IMR-90 (cell line): ENCODE measurements around the gene ENOX2. TPM values are rescaled to one million over a fixed set of nuclear protein-coding genes. Genes with fewer than 3 reads are reported as not detected.

ENCODE experiments used
- ATAC-seq: fragments of 200-7000 bp; cut with Tn5 transposase; 2 replicates; pipeline ENCODE4 v1.9.1; 2020; ENCODE audit warnings: low read depth, mild to moderate bottlenecking, moderate library complexity
- BruUV-seq: library from RNA; stranded (reverse); fragments of 400-500 nt; replicated peaks from 2 replicates; lab custom pipeline; 2021; lab: Mats Ljungman, UMichigan
- CTCF ChIA-PET: fragments of 300-600 bp; formaldehyde crosslinking; extraction: SDS; loops from one replicate; lab custom pipeline; 2021; ENCODE audit warnings: antibody characterized with exemption; lab: Yijun Ruan, JAX
- POLR2A ChIA-PET: fragments of 300-600 bp; sonication (Branson Sonifier 250); formaldehyde crosslinking; loops from one replicate; lab custom pipeline; 2022; ENCODE audit warnings: antibody characterized with exemption; ENCODE audit not compliant: unreplicated experiment; lab: Charles Lee
- DNase-seq: peaks from one replicate; pipeline ENCODE4 v3.0.0; 2013
- H2AFZ ChIP-seq: replicated peaks from 2 replicates; pipeline ENCODE3; 2013; ENCODE audit warnings: low read length, mild to moderate bottlenecking; ENCODE audit not compliant: poor library complexity
- H2AK5ac ChIP-seq: 2 replicates; pipeline ENCODE4 v1.6.1; 2013; ENCODE audit warnings: low read depth, low read length, inconsistent platforms
- H2AK9ac ChIP-seq: replicated peaks from 2 replicates; pipeline ENCODE3; 2013; ENCODE audit warnings: mild to moderate bottlenecking, low read depth, low read length, moderate library complexity; ENCODE audit not compliant: poor library complexity
- H2BK120ac ChIP-seq: 2 replicates; pipeline ENCODE4 v1.6.1; 2013; ENCODE audit warnings: low read depth, low read length, inconsistent platforms
- H2BK15ac ChIP-seq: 3 replicates; pipeline ENCODE4 v1.6.1; 2013; ENCODE audit warnings: low read depth, low read length, inconsistent platforms
- H2BK20ac ChIP-seq: 2 replicates; pipeline ENCODE4 v1.6.1; 2013; ENCODE audit warnings: low read depth, mild to moderate bottlenecking, inconsistent platforms, low read length, moderate library complexity
- H2BK5ac ChIP-seq: 2 replicates; pipeline ENCODE4 v1.6.1; 2013; ENCODE audit warnings: mild to moderate bottlenecking, low read depth, low read length, inconsistent platforms; ENCODE audit not compliant: poor library complexity, severe bottlenecking
- H3K14ac ChIP-seq: replicated peaks from 2 replicates; pipeline ENCODE4 v1.6.1; 2013; ENCODE audit warnings: low read depth, low read length, inconsistent platforms
- H3K18ac ChIP-seq: 2 replicates; pipeline ENCODE4 v1.6.1; 2013; ENCODE audit warnings: low read depth, low read length, control low read depth
- H3K23ac ChIP-seq: 2 replicates; pipeline ENCODE4 v1.6.1; 2013; ENCODE audit warnings: low read depth, low read length, inconsistent platforms
- H3K27ac ChIP-seq: 2 replicates; pipeline ENCODE4 v1.5.1; 2013; ENCODE audit warnings: mild to moderate bottlenecking, control low read depth, low read length; ENCODE audit not compliant: insufficient read depth
- H3K27me3 ChIP-seq: 2 replicates; pipeline ENCODE4 v1.6.1; 2013; ENCODE audit warnings: low read length; ENCODE audit not compliant: control insufficient read depth, insufficient read depth
- H3K36me3 ChIP-seq: 2 replicates; pipeline ENCODE4 v1.6.1; 2013; ENCODE audit warnings: low read length, mixed read lengths; ENCODE audit not compliant: control insufficient read depth, insufficient read depth
- H3K4ac ChIP-seq: 2 replicates; pipeline ENCODE4 v1.6.1; 2013; ENCODE audit warnings: low read depth, low read length, inconsistent platforms
- H3K4me1 ChIP-seq: 2 replicates; pipeline ENCODE4 v1.6.1; 2013; ENCODE audit warnings: low read length, mixed read lengths; ENCODE audit not compliant: control insufficient read depth, insufficient read depth
- H3K4me2 ChIP-seq: 2 replicates; pipeline ENCODE4 v1.6.1; 2013; ENCODE audit warnings: low read depth, mild to moderate bottlenecking, control low read depth, low read length, moderate library complexity
- H3K4me3 ChIP-seq: 2 replicates; pipeline ENCODE4 v1.5.1; 2013; ENCODE audit warnings: low read depth, mild to moderate bottlenecking, control low read depth, low read length, moderate library complexity; ENCODE audit not compliant: insufficient read depth
- H3K56ac ChIP-seq: 2 replicates; pipeline ENCODE4 v1.6.1; 2013; ENCODE audit warnings: low read length, inconsistent platforms; ENCODE audit not compliant: insufficient read depth; ENCODE audit errors: extremely low read depth
- H3K79me1 ChIP-seq, 2 experiments: 2 replicates each; pipeline ENCODE4 v1.6.1; 2013; ENCODE audit warnings: low read length in 2 of 2, inconsistent platforms in 1 of 2, low read depth in 1 of 2
- H3K9ac ChIP-seq: 2 replicates; pipeline ENCODE4 v1.6.1; 2013; ENCODE audit warnings: low read depth, low read length, control low read depth
- H3K9me1 ChIP-seq: 2 replicates; pipeline ENCODE4 v1.6.1; 2013; ENCODE audit warnings: low read length, inconsistent platforms; ENCODE audit not compliant: insufficient read depth
- H3K9me3 ChIP-seq: 2 replicates; pipeline ENCODE4 v1.6.1; 2013; ENCODE audit warnings: low read length; ENCODE audit not compliant: control insufficient read depth, insufficient read depth
- H4K20me1 ChIP-seq: 2 replicates; pipeline ENCODE4 v1.6.1; 2013; ENCODE audit warnings: low read length, inconsistent platforms; ENCODE audit not compliant: insufficient read depth
- H4K5ac ChIP-seq: 2 replicates; pipeline ENCODE4 v1.6.1; 2013; ENCODE audit warnings: mild to moderate bottlenecking, low read depth, low read length, control low read depth
- H4K8ac ChIP-seq, 2 experiments: 2 replicates each; pipeline ENCODE4 v1.6.1; 2013; ENCODE audit warnings: low read depth in 2 of 2, low read length in 2 of 2, control low read depth in 1 of 2, inconsistent platforms in 1 of 2
- H4K91ac ChIP-seq: 2 replicates; pipeline ENCODE4 v1.6.1; 2013; ENCODE audit warnings: low read depth, low read length, inconsistent platforms; ENCODE audit not compliant: insufficient read depth
- BHLHE40 ChIP-seq: fragments of 150-350 bp; IDR thresholded peaks from 2 replicates; pipeline ENCODE4 v1.6.1; 2016; ENCODE audit warnings: mild to moderate bottlenecking, low read depth, low read length
- CEBPB ChIP-seq: IDR thresholded peaks from 2 replicates; pipeline ENCODE4 v1.6.1; 2012; ENCODE audit warnings: low read depth, low read length, improper control_type of control experiment
- CHD1 ChIP-seq: IDR thresholded peaks from 2 replicates; pipeline ENCODE4 v1.6.1; 2012; ENCODE audit warnings: low read depth, low read length, improper control_type of control experiment
- CTCF ChIP-seq: conservative IDR thresholded peaks from 2 replicates; pipeline ENCODE4 v1.5.1; 2012; ENCODE audit warnings: mild to moderate bottlenecking, low read depth, low read length, improper control_type of control experiment
- ELK1 ChIP-seq: fragments of 150-350 bp; IDR thresholded peaks from 2 replicates; pipeline ENCODE4 v1.6.1; 2016; ENCODE audit warnings: low read depth, mild to moderate bottlenecking, low read length, moderate library complexity, borderline replicate concordance
- MAZ ChIP-seq: IDR thresholded peaks from 2 replicates; pipeline ENCODE4 v1.6.1; 2012; ENCODE audit warnings: low read depth, mild to moderate bottlenecking, low read length, improper control_type of control experiment, moderate library complexity, borderline replicate concordance
- MXI1 ChIP-seq: IDR thresholded peaks from 2 replicates; pipeline ENCODE4 v1.6.1; 2012; ENCODE audit warnings: low read depth, mild to moderate bottlenecking, low read length, moderate library complexity, borderline replicate concordance
- RFX5 ChIP-seq: IDR thresholded peaks from 2 replicates; pipeline ENCODE4 v1.8.0; 2012; ENCODE audit warnings: low read depth, mild to moderate bottlenecking, low read length, moderate library complexity
- WGBS, 2 experiments: methylation state at CpG; one replicate each; pipeline versions ENCODE4 v1.1.5 to v1.1.7; 2013; ENCODE audit warnings: missing lambda C conversion rate in 2 of 2; ENCODE audit not compliant: insufficient read length in 1 of 2; ENCODE audit errors: extremely low coverage in 2 of 2; 5-methylcytosine and 5-hydroxymethylcytosine counted together
- dilution Hi-C: fragments of 300-500 bp; cut with HindIII; formaldehyde crosslinking; loops from one replicate; pipeline ENCODE4 v1.14.3; 2018; ENCODE audit warnings: low sequenced_read_pairs; ENCODE audit not compliant: unreplicated experiment
- in situ Hi-C: fragments of 300-500 bp; cut with MboI; formaldehyde crosslinking; loops from 3 replicates; pipeline ENCODE4 v1.14.3; 2019; ENCODE audit warnings: low sequenced_read_pairs, inconsistent platforms, mixed read lengths
- intact Hi-C: fragments of 100-400 bp; cut with micrococcal nuclease; formaldehyde crosslinking; loops from 2 replicates; pipeline ENCODE4 v1.10.0; 2022
- polyA plus RNA-seq, 3 experiments: library from polyadenylated mRNA; depleted of rRNA; stranded (reverse); fragments of >200 nt; gene quantifications; 2 replicates each; pipeline ENCODE4 v1.2.3, GENCODE V29; 2012; ENCODE audit warnings: low replicate concordance in 1 of 3
- total RNA-seq: library from RNA; depleted of rRNA; stranded (reverse); fragments of >200 nt; gene quantifications from 2 replicates; pipeline ENCODE4 v1.2.3, GENCODE V29; 2012

The ENOX2 gene
- total and polyA plus RNA-seq, 2 of the 4 experiments (the other 2 are of a cell fraction) = 6.3 to 11.8 TPM

GRCh38 chrX:130885996-130886395 lies 17.0 kb downstream of the ENOX2 start:
- Histone ChIP-seq H3K4me1 (no peaks in the 10 kb centered on the region), H3K18ac (no peak overlapping the region), H2BK5ac (no peak overlapping the region), H3K79me1 (no peaks in the 10 kb centered on the region), H3K27me3 (no peaks in the 10 kb centered on the region; the same call in 1 of the 2 replicates), H2AK9ac (no peak overlapping the region), H4K91ac (no peak overlapping the region), H3K14ac (no peak overlapping the region), H3K9me3 (no peaks in the 10 kb centered on the region), H2BK20ac (no peak overlapping the region), H2AK5ac (no peak overlapping the region), H3K36me3 (no peaks in the 10 kb centered on the region), H3K4ac (no peak overlapping the region), H3K27ac (no peak overlapping the region), H4K20me1 (no peaks in the 10 kb centered on the region), H3K4me3 (no peak overlapping the region), H3K56ac (no peak overlapping the region), H3K4me2 (no peak overlapping the region), H2BK15ac (no peak overlapping the region), H4K5ac (no peak overlapping the region), H4K8ac (no peak overlapping the region), H2AFZ (no peak overlapping the region), H2BK120ac (no peak overlapping the region), H3K9ac (no peak overlapping the region), H3K9me1 (no peaks in the 10 kb centered on the region; the same call in 1 of the 2 replicates), H3K23ac (no peak overlapping the region)
- dilution Hi-C loops = no loop called here
- TF ChIP-seq CEBPB (no peak), BHLHE40 (no peak), MXI1 (no peak), ELK1 (no peak), CTCF (no peak), RFX5 (no peak), MAZ (no peak), CHD1 (no peak)
- intact Hi-C loops = no loop called here
- DNase-seq = no peak
- in situ Hi-C loops = no loop called here
- WGBS, 2 experiments = no CpG with 5 or more reads among the region's 5 CpGs
- ChIA-PET CTCF (no interaction called here), POLR2A (no interaction called here)
- no peak for ATAC-seq
- no TSS peak for BruUV-seq
